NAMALWA (cell line): ENCODE results near the gene TWNK.
"Not testable (repeated sequence)": the region's sequence is repeated elsewhere in the genome, so short reads cannot be mapped to it uniquely, and the experiment has no call there.

Experiments used
- DNase-seq: peaks from one replicate; pipeline ENCODE4 v3.0.0-alpha.2; 2015; ENCODE audit warnings: low spot score

Gene TWNK

GRCh38 chr10:100972904-100973535, 14.3 kb upstream of the TWNK start:
- DNase-seq, result no peak

- not testable (repeated sequence) for DNase-seq
Observed at GRCh38 chr10:100975397-100975796, 11.9 kb upstream of the TWNK start.

- no peak for DNase-seq
Observed at GRCh38 chr10:100976906-100977305, 10.4 kb upstream of the TWNK start.

- DNase-seq, result no peak
Observed at GRCh38 chr10:100977436-100977835, 9.9 kb upstream of the TWNK start.

- no peak for DNase-seq
Observed at GRCh38 chr10:100978121-100978900, 9.0 kb upstream of the TWNK start.

- DNase-seq, result no peak
Observed at GRCh38 chr10:100978901-100979195, 8.5 kb upstream of the TWNK start.

- no peak for DNase-seq
Observed at GRCh38 chr10:100979791-100980272, 7.5 kb upstream of the TWNK start.

GRCh38 chr10:100980311-100980710, 7.0 kb upstream of the TWNK start:
- no peak for DNase-seq

GRCh38 chr10:100980711-100981110, 6.6 kb upstream of the TWNK start:
- DNase-seq, result no peak

- DNase-seq, result no peak
Observed at GRCh38 chr10:100981178-100981772, 6.1 kb upstream of the TWNK start.

- DNase-seq, result no peak
Observed at GRCh38 chr10:100982916-100983830, 4.2 kb upstream of the TWNK start.

GRCh38 chr10:100983868-100984671, 3.3 kb upstream of the TWNK start:
- no peak for DNase-seq

- no peak for DNase-seq
Observed at GRCh38 chr10:100984672-100985177, 2.6 kb upstream of the TWNK start.

- no peak for DNase-seq
Observed at GRCh38 chr10:100985336-100985735, 2.0 kb upstream of the TWNK start.

- DNase-seq, result no peak
Observed at GRCh38 chr10:100986623-100986951, 756 bp upstream of the TWNK start.

- DNase-seq, result no peak
Observed at GRCh38 chr10:100987685-100988049, 324 bp downstream of the TWNK start.

- no peak for DNase-seq
Observed at GRCh38 chr10:100988166-100988565, 823 bp downstream of the TWNK start.

- DNase-seq, result no peak
Observed at GRCh38 chr10:100989088-100989487, 1.7 kb downstream of the TWNK start.

GRCh38 chr10:100993986-100994708, 6.8 kb downstream of the TWNK start:
- DNase-seq, result no peak

- no peak for DNase-seq
Observed at GRCh38 chr10:100995181-100995580, 7.8 kb downstream of the TWNK start.
